CD1c-positive myeloid dendritic cell (primary cell): Measurements from ENCODE around the gene TTC7B.
"Not testable (repeated sequence)": the region's sequence is repeated elsewhere in the genome, so short reads cannot be mapped to it uniquely, and the experiment has no call there.

Experiments
- DNase-seq: peaks from one replicate; pipeline ENCODE4 v3.0.0-alpha.2; 2016; ENCODE audit errors: extremely low spot score

The TTC7B gene, protein sequence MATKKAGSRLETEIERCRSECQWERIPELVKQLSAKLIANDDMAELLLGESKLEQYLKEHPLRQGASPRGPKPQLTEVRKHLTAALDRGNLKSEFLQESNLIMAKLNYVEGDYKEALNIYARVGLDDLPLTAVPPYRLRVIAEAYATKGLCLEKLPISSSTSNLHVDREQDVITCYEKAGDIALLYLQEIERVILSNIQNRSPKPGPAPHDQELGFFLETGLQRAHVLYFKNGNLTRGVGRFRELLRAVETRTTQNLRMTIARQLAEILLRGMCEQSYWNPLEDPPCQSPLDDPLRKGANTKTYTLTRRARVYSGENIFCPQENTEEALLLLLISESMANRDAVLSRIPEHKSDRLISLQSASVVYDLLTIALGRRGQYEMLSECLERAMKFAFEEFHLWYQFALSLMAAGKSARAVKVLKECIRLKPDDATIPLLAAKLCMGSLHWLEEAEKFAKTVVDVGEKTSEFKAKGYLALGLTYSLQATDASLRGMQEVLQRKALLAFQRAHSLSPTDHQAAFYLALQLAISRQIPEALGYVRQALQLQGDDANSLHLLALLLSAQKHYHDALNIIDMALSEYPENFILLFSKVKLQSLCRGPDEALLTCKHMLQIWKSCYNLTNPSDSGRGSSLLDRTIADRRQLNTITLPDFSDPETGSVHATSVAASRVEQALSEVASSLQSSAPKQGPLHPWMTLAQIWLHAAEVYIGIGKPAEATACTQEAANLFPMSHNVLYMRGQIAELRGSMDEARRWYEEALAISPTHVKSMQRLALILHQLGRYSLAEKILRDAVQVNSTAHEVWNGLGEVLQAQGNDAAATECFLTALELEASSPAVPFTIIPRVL

DNA sequence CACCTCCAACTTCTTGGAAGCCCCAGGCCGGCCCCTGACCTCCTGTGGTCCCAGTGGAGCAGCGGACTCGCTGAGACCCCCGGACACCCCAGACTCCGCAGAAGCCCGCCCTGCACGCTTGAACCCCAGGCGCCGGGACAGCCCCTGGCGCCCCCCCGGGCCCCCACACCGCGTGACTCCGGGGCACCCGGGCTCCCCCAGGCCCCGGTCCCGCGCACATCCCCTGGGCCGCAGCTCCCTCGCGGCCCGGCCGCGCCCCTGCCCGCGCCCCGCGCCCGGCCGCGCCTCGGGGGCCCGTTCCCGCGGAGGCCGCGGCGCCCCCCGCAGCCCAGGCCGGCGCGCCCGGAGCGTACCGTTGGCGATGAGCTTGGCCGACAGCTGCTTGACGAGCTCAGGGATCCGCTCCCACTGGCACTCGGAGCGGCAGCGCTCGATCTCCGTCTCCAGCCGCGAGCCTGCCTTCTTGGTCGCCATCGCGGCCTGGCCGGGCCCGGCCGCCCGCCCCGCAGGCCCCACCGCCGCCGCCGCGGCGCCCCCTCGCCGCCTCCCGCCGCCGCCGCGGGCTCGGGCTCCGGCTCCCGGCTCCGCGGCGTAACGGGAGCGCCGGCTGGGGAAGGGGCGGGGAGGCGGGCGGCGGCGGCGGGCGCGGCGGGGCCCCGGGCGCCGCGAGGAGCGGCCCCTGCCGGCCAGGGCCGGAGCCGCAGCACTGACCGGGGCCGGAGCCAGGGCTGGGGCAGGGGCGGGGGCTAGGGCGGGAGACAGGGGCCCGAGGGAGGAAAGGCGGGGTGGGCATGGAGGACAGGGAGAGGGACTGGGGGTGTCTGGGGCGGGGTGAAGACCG is at the start of gene TTC7B:
Gene TTC7B, minus strand, starts transcription at position 609 of the 841 bp plus-strand sequence. Its CDS starts 135 bp downstream, at position 474.
- peak; percentile 69 for DNase-seq

DNA sequence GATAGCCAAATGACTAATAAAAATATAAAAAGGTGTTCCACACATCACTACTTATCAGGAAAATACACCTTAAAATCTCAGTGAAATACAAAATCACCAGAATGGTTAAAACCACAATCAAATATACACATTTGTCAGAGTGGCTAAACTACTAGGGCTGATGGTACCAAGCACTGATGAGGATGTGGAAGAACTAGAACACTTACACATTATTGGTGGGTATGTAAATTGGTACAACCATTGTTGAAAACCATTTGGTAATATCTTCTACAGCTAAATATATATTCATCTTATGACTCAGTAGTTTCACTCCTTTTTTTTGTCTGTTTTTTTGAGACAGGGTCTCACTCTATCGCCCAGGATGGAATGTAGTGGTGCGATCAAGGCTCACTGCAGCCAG is 48.5 kb upstream of the TTC7B start:
- no peak for DNase-seq

DNA sequence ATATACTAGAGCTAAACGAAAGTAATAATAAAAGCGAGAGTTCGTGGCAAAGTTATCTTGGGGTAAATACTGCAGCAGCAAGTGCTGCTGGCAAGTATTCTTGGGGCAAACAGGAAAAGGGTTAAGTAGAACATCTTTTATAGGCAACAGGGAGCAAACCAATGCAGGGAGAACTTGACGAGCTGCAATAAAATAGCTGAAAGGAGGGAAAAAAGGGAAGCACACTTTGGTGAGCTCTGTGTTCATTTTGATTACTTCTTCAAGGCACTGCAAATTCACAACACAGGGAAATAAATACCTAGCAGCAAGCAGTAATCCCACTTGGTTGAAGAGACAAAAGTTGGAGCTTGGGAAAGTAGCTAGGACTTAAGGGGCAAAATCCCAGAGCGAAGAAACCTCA is 42.3 kb upstream of the TTC7B start:
- DNase-seq = no peak

DNA sequence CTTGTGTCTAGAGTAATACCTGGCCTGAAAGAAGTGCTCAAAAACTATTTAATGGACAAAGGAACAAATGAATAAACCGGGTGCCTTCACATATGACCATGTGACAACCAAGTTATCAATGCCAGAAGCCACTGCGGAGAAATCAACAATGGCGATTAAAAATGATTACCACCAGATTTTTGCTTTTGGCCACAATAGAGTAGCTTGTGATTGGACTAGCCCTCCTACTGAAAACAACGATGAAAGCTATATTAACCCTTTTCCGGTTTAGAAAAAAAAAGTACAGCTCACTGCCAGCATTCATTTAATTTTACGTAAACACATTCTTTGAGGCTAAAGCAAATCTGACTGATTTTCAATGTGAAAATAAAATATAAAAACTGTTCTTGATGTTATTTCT is 41.6 kb upstream of the TTC7B start:
- no peak for DNase-seq

DNA sequence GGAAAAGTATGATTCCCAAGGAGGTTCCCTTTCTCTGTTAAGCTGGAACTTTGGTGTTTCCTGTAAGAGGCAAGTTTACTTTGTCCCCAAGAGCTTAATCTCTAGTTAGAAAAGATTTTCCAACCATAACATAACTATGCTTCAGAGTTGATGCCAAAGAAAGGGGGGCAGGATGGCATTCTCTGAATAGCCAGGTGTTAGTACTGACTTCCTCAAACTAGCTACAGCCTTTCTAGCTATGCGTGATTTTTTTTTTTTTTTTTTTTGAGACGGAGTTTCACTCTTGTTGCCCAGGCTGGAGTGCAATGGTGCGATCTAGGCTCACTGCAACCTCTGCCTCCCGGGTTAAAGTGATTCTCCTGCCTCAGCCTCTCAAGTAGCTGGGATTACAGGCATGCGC is 39.9 kb upstream of the TTC7B start:
- not testable (repeated sequence) for DNase-seq

DNA sequence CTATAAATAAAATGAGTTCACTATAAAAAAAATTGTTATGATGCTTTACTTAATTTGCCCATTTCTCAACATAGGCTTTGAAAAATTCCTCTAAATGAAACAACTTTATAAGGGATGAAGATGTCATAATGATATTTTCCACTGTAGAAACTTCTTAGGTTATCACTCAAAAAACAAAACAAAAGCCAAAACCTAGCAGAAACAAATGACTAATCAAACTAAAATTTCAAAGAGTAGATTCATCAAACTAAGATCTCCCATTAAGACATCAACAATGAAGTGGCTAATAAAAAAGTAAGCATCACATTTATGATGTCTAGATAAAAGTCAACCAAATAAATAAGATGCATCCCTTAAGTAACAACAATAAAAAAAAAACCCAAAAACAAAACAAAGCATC is 36.9 kb upstream of the TTC7B start:
- no peak for DNase-seq

DNA sequence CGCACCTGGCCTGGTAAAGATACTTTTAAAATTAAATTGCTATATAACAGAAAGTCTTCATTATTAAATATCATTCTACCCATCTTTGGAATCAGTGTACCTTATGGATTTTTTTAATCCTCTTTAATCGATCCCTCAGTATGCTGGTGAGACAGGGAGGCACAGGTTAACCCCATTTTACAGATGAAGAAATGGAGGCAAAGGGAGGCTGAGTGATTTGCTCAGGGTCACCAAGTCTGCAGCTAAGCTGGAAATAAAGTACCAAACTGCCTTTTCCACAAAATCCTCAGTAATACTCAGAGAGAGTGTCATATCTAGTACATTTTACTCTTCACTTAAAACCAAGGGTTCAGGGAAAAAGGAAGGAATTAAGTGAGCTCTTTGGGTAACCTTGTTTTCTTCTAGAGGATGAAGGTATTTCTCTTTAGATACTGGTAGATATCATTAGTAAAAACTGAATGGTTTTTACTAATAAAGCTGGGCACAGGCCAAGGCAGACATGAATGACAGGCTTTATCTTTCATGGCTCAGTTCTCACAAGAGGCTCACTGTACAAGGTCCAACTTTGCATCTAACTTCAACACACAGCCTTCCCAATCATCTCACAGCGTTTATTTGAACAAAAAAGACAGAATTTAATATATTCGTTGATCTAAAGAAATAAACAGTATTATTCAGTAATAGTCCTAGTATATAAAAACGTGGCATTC is 35.3 kb upstream of the TTC7B start:
- DNase-seq = no peak

DNA sequence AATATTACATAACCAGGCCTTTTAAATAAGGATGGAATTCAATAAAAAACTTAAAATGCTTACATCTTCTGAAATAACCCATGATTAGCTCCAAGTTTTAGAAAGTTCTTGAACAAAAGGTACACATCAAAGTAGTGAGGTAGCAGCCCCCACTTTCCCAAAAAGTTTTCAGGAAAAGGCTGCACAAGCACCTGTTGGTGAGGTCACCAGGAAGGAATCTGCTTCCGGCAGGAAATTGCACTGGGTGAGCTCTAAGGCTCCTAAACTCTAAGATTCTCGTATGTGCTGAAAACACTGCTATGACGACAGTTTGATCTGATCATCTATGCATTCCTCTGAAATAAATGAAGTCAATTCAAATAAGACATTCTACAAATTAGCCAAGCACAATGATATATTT is 34.3 kb upstream of the TTC7B start:
- no peak for DNase-seq

DNA sequence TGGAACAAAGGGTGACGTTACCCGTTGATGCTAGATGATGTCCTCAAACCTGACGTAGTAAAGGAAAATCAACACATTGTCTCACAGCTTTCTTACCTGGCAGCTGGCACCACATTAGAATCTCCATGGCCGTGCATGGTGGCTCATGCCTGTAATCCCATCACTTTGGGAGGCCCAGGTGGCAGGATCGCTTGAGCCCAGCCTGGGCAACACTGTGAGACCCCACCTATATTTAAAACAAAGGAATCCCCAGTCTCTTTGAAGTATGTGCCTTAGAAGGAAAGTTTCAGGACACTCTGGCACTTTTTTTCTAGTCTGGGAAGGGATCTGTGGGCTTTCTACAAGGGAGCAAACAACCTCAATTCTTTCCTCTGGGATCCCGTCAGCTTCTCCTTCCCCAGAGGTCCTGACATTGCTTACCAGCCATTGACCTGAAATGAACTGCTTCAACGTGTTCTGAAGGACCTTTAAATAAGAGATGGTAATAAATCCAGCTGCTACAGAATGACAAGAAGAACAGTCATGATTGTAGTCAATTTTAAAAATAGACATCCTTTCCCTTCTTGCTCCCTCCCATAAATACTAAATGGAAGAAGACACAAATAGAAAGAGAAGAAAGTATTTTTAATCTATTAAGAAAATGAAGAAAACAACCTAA is 33.7 kb upstream of the TTC7B start:
- no peak for DNase-seq

DNA sequence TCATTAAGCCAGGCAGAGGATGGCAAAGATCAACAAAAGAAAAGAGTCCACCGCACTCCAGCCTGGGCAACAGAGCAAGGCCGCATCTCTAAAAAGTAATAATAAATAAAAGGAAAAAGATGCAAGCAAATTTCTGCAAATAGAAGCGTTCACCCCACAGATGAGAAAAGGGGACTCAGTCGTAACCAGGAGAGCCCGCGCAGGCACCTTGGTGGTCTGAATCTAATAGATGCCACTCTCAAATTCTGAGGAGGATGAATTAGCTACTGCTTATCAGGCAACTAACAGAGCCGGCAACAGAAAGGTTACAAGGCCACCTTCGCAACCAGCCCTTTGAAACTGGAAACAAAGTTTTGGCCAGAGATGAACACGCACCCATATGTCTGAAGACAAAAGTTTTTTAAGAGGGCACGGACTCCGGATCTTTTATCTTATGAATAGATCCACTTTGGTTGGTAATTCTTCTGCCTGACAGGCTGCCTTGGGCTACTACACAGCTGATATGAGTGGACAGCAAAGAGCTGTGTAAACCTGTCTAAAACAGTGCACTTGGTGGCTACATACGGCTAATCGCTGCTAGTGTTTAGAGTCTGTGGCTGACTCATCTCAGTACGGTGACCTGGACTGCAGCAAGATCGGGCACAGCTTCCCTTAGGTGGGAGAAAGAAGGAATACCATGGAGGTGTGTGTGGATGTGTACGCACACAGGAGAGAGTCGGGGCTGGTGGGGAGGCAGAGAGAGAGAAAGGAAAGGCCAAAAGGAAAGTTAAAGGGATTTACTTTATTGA is 32.9 kb upstream of the TTC7B start:
- no peak for DNase-seq

DNA sequence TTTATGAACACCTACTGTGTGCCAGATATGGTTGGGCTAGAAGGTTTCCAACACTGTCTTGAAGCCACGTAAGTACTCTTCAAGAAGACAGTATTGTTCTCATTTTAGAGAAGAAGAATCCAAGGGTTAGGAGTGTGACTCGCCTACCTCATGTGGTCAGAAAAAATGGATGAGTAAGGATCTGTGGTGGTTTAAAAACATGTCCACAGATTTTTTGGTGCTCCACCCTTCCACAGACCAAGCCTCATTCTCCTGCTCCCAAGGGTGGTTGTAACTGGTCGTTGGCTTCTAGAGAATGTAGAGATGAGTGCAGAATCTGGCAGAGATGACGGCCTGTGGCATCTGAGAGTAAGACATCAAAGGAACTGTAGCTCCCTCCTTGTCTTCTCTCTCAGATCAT is 30.3 kb upstream of the TTC7B start:
- DNase-seq = no peak

DNA sequence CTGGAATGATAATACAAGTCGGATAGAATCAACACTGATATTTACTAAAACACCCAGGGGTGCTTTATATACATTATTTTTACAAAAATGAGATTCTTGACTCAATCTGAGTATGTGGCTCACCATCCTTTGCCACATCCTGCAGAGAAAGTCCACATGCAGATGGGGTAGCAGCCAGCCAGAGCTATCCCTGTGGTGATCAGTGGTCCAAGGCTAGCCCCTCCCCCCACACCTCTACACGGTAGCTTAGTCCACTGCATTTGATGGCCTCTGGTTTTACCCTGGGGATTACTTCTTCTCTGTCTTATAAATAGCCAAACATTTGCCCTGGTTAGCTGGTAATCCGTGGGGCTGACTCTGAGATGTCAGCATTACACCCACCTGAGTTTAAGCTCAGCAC is 28.1 kb upstream of the TTC7B start:
- no peak for DNase-seq

DNA sequence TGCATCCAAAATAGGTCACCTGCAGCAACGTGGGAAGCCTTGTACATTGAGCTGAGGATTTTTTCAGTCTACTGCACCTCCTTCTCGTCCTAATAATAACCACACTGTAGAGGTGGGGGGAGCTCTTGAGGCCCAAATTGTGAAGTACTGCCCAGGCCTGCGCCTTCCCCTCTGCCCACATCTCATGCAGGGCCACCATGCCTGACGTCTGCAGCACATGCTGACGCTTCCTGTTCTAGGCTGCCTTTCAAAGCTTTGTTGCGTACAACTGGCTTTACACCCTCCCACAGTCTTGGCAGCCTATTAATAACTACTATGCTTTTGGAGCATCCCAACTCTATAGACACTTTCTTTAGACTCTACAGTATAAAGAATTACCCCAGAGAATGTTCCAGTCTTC is 26.5 kb upstream of the TTC7B start:
- DNase-seq = peak; percentile 64

DNA sequence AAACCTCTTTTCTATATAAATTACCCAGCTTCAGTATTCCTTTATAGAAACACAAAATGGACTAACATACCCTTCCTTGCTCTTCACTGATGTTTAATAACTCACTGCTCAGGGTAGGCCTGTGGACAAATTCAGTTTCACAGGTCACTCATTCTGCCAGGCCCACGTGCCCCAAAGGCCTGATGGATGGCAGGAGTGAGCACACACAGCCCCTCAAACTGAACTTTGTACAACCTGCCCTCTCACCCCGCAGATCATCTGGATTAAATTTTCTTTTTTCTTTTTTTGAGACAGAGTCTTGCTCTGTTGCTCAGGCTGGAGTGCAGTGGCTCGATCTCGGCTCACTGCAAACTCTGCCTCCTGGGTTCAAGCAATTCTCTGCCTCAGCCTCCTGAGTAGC is 24.4 kb upstream of the TTC7B start:
- DNase-seq = not testable (repeated sequence)

DNA sequence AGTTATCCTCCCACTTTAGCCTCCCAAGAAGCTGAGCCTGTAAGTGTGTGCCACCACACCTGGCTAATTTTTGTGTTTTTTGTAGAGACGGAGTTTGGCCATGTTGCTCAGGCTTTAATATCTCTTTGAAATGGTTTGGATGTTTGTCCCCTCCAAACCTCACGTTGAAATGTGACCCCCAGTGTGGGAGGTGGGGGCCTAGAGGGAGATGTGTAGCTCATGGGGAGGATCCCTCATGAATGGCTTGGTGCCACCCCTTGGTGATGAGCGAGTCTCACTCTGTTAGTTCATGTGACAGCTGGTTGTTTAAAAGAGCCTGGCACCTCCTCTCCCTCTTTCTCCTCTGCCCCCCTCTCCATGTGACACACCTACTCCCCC is 23.6 kb upstream of the TTC7B start:
- DNase-seq = no peak

DNA sequence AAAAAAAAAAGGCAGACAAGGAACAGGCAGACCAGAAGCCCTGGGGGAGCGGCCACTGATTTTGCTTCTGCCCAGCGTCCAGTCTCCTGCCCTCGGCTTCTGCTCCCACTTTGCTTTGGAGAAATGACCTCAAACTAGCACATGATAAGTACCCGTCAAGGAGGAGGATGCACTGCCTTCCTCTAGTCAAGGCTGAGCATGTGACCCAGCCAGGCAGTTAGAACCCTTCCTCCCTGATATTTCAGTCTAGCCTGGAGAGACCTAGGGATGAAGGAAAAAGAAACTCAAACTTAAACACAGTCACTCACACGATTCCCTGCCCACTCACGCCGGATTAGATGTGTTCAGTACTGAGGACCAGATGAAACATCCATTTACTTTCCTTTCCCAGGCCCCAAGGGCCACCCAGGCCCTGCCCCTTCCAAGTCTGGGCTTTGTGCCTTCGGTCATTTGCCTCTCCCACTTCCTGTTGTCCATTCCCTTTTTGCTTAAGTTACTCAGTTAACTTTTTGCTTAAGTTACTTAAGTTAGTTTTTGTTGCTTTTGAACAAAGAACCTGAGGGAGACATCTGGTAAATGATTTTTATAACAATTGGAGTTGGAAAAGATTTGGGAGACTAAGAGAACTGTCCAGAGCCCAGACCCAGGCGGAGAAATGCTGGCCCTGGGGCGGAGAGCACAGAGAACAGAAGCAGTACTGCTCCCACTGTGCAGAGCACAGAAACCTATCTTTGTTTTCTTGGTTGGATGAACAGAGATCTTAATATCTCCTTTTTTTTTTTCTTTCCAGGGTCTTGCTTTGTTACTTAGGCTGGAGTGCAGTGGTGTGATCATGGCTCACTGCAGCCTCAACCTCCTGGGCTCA is 23.0 kb upstream of the TTC7B start:
- no peak for DNase-seq

DNA sequence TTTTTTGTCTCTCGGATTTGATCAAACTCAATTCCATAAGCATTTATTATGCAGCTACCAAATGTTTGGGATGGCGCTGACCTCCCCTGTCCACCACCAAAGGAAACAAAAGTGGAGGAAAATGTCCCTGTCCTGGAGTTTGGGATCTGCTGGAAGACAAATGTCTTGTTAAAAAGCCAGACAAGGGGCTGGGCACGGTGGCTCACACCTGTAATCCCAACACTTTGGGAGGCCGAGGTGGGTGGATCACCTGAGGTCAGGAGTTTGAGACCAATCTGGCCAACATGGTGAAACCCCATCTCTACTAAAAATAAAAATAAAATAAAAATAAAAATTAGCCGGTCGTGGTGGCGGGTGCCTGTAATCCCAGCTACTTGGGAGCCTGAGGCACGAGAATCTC is 22.3 kb upstream of the TTC7B start:
- DNase-seq = not testable (repeated sequence)

DNA sequence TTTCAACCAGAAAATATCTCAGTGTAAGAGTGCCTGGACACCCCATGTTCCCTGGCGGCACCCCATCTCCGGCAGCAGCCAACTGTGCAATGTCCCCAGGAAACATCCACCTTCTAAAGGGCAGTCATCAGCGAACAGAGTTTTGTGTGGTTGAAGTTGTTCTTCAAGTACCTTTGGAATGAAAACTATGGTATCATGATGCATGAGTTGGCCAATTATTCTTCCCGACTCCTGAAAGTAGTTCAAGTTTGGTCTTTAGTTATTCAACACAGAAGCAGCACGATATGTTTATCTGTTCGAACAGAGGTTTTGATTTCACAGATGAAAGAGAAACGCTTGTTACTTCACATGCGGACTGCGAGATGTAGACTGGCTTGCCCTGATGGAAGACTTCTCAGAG is 21.1 kb upstream of the TTC7B start:
- DNase-seq = no peak

DNA sequence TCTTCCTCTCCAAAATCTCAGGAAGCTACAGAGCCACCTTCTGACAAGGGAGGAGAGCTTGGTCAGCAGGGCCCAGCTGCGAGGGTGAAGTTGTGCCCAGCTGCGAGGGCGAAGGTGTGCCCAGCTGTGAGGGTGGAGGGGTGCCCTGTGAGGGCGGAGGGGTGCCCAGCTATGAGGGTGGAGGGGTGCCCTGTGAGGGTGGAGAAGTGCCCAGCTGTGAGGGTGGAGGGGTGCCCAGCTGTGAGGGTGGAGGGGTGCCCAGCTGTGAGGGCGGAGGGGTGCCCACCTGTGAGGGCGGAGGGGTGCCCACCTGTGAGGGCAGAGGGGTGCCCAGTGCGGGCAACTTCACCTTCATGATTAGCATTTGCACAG is 20.4 kb upstream of the TTC7B start:
- DNase-seq = no peak
